HepG2 (cell line): Measurements from ENCODE around the gene GTF2B. TPM values are rescaled to one million over a fixed set of nuclear protein-coding genes. Genes with fewer than 3 reads are reported as not detected.

Experiments
- ATAC-seq: fragments of 200-7000 bp; cut with Tn5 transposase; 3 replicates; pipeline ENCODE4 v1.9.1; 2020; ENCODE audit warnings: mild to moderate bottlenecking, moderate library complexity
- BruUV-seq: library from RNA; stranded (reverse); fragments of 400-500 nt; replicated peaks from 2 replicates; lab custom pipeline; 2021; lab: Mats Ljungman, UMichigan
- CTCF ChIA-PET: fragments of 300-600 bp; formaldehyde crosslinking; extraction: SDS; loops from one replicate; lab custom pipeline; 2021; ENCODE audit warnings: low total read pairs, inconsistent platforms, low intra/inter-chr PET ratio; lab: Yijun Ruan, JAX
- POLR2A ChIA-PET: fragments of 350-600 bp; sonication (Branson Sonifier 250); formaldehyde crosslinking; loops from one replicate; lab custom pipeline; 2020; ENCODE audit warnings: antibody characterized with exemption, inconsistent platforms; lab: Yijun Ruan, JAX
- DNase-seq: peaks from one replicate; pipeline ENCODE4 v3.0.0-alpha.2; 2015; ENCODE audit warnings: low spot score
- FAIRE-seq: peaks from 3 replicates; lab custom pipeline; 2011; peaks lifted over from hg19 to GRCh38; lab: Jason Lieb, UNC
- H2AFZ ChIP-seq: one replicate; pipeline ENCODE4 v1.6.1; 2011; ENCODE audit warnings: low read length, inconsistent platforms
- H3K27ac ChIP-seq: fragments of 300-600 bp; 3 replicates; pipeline ENCODE4 v1.8.0; 2011; ENCODE audit warnings: mixed run types, mild to moderate bottlenecking, mixed read lengths, low read length, inconsistent platforms; ENCODE audit not compliant: insufficient read depth; ENCODE audit errors: extremely low read length
- H3K27me3 ChIP-seq, 2 experiments: fragments of 200-600 bp in 1 of 2; 2 replicates in 1 of 2; 3 replicates in 1 of 2; pipeline versions ENCODE4 v1.6.0 to v1.8.0; 2011; ENCODE audit warnings: low read length in 2 of 2, mild to moderate bottlenecking in 2 of 2, moderate library complexity in 2 of 2, inconsistent platforms in 1 of 2; ENCODE audit not compliant: insufficient read depth in 2 of 2, control insufficient read depth in 1 of 2
- H3K36me3 ChIP-seq, 2 experiments: fragments of 200-600 bp in 1 of 2; replicated peaks in 1 of 2; 2 replicates in 1 of 2; 3 replicates in 1 of 2; pipeline versions ENCODE4 v1.5.1 to v1.8.0; 2011; ENCODE audit warnings: low read length in 2 of 2, inconsistent platforms in 1 of 2; ENCODE audit not compliant: insufficient read depth in 2 of 2, control insufficient read depth in 1 of 2
- H3K4me1 ChIP-seq: 2 replicates; pipeline ENCODE4 v1.5.1; 2012; ENCODE audit warnings: low read length, inconsistent platforms; ENCODE audit not compliant: insufficient read depth
- H3K4me2 ChIP-seq: 2 replicates; pipeline ENCODE4 v1.6.0; 2011; ENCODE audit warnings: low read depth, low read length, inconsistent platforms
- H3K4me3 ChIP-seq, 3 experiments: fragments of 200-600 bp in 1 of 3; sonication (generic), shearing (Covaris generic) in 1 of 3; replicated peaks in 1 of 3; 2 replicates each; pipeline ENCODE4 v1.5.1; 2011 to 2016; ENCODE audit warnings: low read length in 3 of 3, inconsistent platforms in 2 of 3, low read depth in 2 of 3, mild to moderate bottlenecking in 2 of 3, control low read depth in 1 of 3, mixed read lengths in 1 of 3; ENCODE audit not compliant: insufficient read depth in 1 of 3
- H3K79me2 ChIP-seq: one replicate; pipeline ENCODE4 v1.6.1; 2011; ENCODE audit warnings: low read length, inconsistent platforms; ENCODE audit not compliant: insufficient read depth
- H3K9ac ChIP-seq: 2 replicates; pipeline ENCODE4 v1.6.0; 2011; ENCODE audit warnings: mild to moderate bottlenecking, low read depth, low read length, inconsistent platforms; ENCODE audit not compliant: insufficient read depth
- H3K9me3 ChIP-seq: 2 replicates; pipeline ENCODE4 v1.5.1; 2012; ENCODE audit warnings: mild to moderate bottlenecking, low read length
- H4K20me1 ChIP-seq: 2 replicates; pipeline ENCODE4 v1.6.0; 2011; ENCODE audit warnings: inconsistent platforms, mild to moderate bottlenecking, low read length, moderate library complexity; ENCODE audit not compliant: insufficient read depth
- DR1 ChIP-seq: sonication (generic); formaldehyde crosslinking; IDR thresholded peaks from 2 replicates; pipeline ENCODE4 v1.8.0; 2021; ENCODE audit warnings: mild to moderate bottlenecking, missing genetic modification reagents, inconsistent platforms
- FOSL1 ChIP-seq: sonication (generic); formaldehyde crosslinking; IDR thresholded peaks from 2 replicates; pipeline ENCODE4 v1.9.0; 2021; ENCODE audit warnings: missing genetic modification reagents, borderline replicate concordance
- FOXM1 ChIP-seq: sonication (generic); formaldehyde crosslinking; IDR thresholded peaks from 2 replicates; pipeline ENCODE4 v1.5.0; 2020; ENCODE audit warnings: missing genetic modification reagents
- MAZ ChIP-seq, 2 experiments: sonication (generic) in 1 of 2; formaldehyde crosslinking in 1 of 2; IDR thresholded peaks; 2 replicates each; pipeline versions ENCODE4 v1.5.0 to v1.6.1; 2012 to 2020; ENCODE audit warnings: low read depth in 2 of 2, mild to moderate bottlenecking in 2 of 2, borderline replicate concordance in 1 of 2, improper control_type of control experiment in 1 of 2, low read length in 1 of 2, missing genetic modification reagents in 1 of 2, moderate library complexity in 1 of 2
- NFE2L2 ChIP-seq: fragments of 150-350 bp; IDR thresholded peaks from 2 replicates; pipeline ENCODE4 v1.6.1; 2014; ENCODE audit warnings: low read length
- ZFP82 ChIP-seq: sonication (generic); formaldehyde crosslinking; IDR thresholded peaks from 2 replicates; pipeline ENCODE4 v1.5.1; 2020; ENCODE audit warnings: mild to moderate bottlenecking, missing genetic modification reagents, borderline replicate concordance
- ZNF280D ChIP-seq: sonication (generic); formaldehyde crosslinking; IDR thresholded peaks from 2 replicates; pipeline ENCODE4 v1.5.1; 2020; ENCODE audit warnings: mild to moderate bottlenecking, missing genetic modification reagents
- ZNF33A ChIP-seq: sonication (generic); formaldehyde crosslinking; IDR thresholded peaks from 2 replicates; pipeline ENCODE4 v1.5.1; 2020; ENCODE audit warnings: missing genetic modification reagents, mild to moderate bottlenecking, moderate library complexity, borderline replicate concordance
- WGBS: methylation state at CpG from one replicate; pipeline ENCODE4 v1.1.6; 2017; ENCODE audit warnings: low lambda C conversion rate; 5-methylcytosine and 5-hydroxymethylcytosine counted together
- in situ Hi-C: cut with HindIII; loops from 2 replicates; pipeline ENCODE4 v1.10.0; 2017; ENCODE audit warnings: low pct_unique_long_range_greater_than_20kb; ENCODE audit not compliant: extremely low pct_ligation_motif_present
- intact Hi-C: fragments of 100-400 bp; cut with micrococcal nuclease; formaldehyde crosslinking; loops from one replicate; pipeline ENCODE4 v1.10.0; 2022; ENCODE audit not compliant: unreplicated experiment
- polyA plus RNA-seq, 8 experiments: library from polyadenylated mRNA; depleted of rRNA in 3 of 8; stranded (reverse) in 7 of 8; unstranded in 1 of 8; fragments of >200 nt; fragmentation: Illumina TruSeq in 4 of 8; extraction: Trizol in 4 of 8; gene quantifications; 2 replicates each; pipeline versions ENCODE4 v1.2.1 to v1.2.3, GENCODE V29; 2011 to 2016; ENCODE audit warnings: low read depth in 4 of 8, missing spikeins in 1 of 8, mixed read lengths in 1 of 8; ENCODE audit not compliant: insufficient read depth in 1 of 8
- total RNA-seq, 5 experiments: library from RNA; depleted of rRNA; stranded (reverse); fragments of >200 nt; fragmentation: Illumina TruSeq; extraction: Trizol; gene quantifications; 2 replicates each; pipeline ENCODE4 v1.2.3, GENCODE V29; 2016; ENCODE audit warnings: low read depth in 1 of 5

Gene GTF2B
- total and polyA plus RNA-seq, 2 of the 13 experiments (the other 11 are each of a cell fraction or from before 2014, with no cell fraction given), result 31.5 to 43.4 TPM

GRCh38 chr1:88936223-88936523 lies 44.8 kb upstream of the GTF2B start:
- Histone ChIP-seq H3K4me2 (no peak overlapping the region), H4K20me1 (no peaks in the 10 kb centered on the region), H3K9me3 (no peaks in the 10 kb centered on the region), H3K27me3 (no peaks in the 10 kb centered on the region), H2AFZ (no peak overlapping the region), H3K36me3 (peaks cover 7 to 28% of the 10 kb centered on the region in 2 experiments; a peak in 4 of 5 replicates), H3K9ac (no peak overlapping the region), H3K4me1 (peaks cover 14% of the 10 kb centered on the region), H3K27ac (no peak overlapping the region), H3K4me3 (no peak overlapping the region), H3K79me2 (no peaks in the 10 kb centered on the region)
- FAIRE-seq (no peak), DNase-seq (no peak), ATAC-seq (no peak)
- in situ Hi-C loops, result no loop called here
- TF ChIP-seq ZNF33A (CRISPR knock-in tag) (no peak), DR1 (CRISPR knock-in tag) (no peak), ZFP82 (CRISPR knock-in tag) (no peak)
- no TSS peak for BruUV-seq
- intact Hi-C loops, result no loop called here
- ChIA-PET CTCF (no interaction called here), POLR2A (no interaction called here)

GRCh38 chr1:88935522-88936222 lies 44.3 kb upstream of the GTF2B start:
- peak; percentile 93 for DNase-seq
- intact Hi-C loops (loop anchor here (2.0 kb wide), 1 partner anchor 43 kb away; no protein-coding TSS in a partner anchor), in situ Hi-C loops (no loop called here)
- no peaks in the 10 kb centered on the region for H3K9me3 ChIP-seq
- POLR2A ChIA-PET, result interaction anchor here (1.1 kb wide), 1 partner anchor 43 kb away, joined by 4 read pairs; no protein-coding TSS in a partner anchor
- 20% methylated on average over 5 of the region's 5 CpGs for WGBS
- peak; percentile 87 for FAIRE-seq
- CTCF ChIA-PET, result no interaction called here
- no peaks in the 10 kb centered on the region for H3K79me2 ChIP-seq
- peak; percentile 95 for ATAC-seq
- H3K9ac ChIP-seq, result no peak overlapping the region
- H3K4me3 ChIP-seq, result no peak overlapping the region; a peak in 1 of 6 replicates
- H3K4me1 ChIP-seq, result peaks cover 14% of the 10 kb centered on the region
- H3K36me3 ChIP-seq, result peaks cover 6 to 23% of the 10 kb centered on the region in 2 experiments; a peak in 4 of 5 replicates
- H3K4me2 ChIP-seq, result peak overlapping the region; percentile 33
- no peaks in the 10 kb centered on the region for H3K27me3 ChIP-seq
- H2AFZ ChIP-seq, result no peak overlapping the region
- peak overlapping the region; percentile 63 for H3K27ac ChIP-seq
- BruUV-seq, result no TSS peak
- H4K20me1 ChIP-seq, result no peaks in the 10 kb centered on the region
- TF ChIP-seq MAZ (IDR thresholded peaks at IDR 0.05; ENCODE audit: borderline replicate concordance, low read depth, low read length) (no peak), MAZ (CRISPR knock-in tag; IDR thresholded peaks at IDR 0.05; ENCODE audit: low read depth) (no peak), FOXM1 (CRISPR knock-in tag) (no peak), FOSL1 (CRISPR knock-in tag) (no peak), ZNF280D (no peak), NFE2L2 (no peak)
